Neutrophil (primary cell): Measurements from ENCODE around the gene HMX2.
"Not testable (repeated sequence)": the region's sequence is repeated elsewhere in the genome, so short reads cannot be mapped to it uniquely, and the experiment has no call there.

Experiments
- H3K27ac ChIP-seq: fragments of 200-600 bp; sonication (generic); 2 replicates; pipeline ENCODE4 v1.5.1; 2016; ENCODE audit warnings: mild to moderate bottlenecking, moderate library complexity
- H3K27me3 ChIP-seq: fragments of 200-600 bp; sonication (generic); 2 replicates; pipeline ENCODE4 v1.6.0; 2016; ENCODE audit warnings: mild to moderate bottlenecking
- H3K36me3 ChIP-seq: fragments of 200-600 bp; sonication (generic); 2 replicates; pipeline ENCODE4 v1.5.1; 2017
- H3K4me1 ChIP-seq, 2 experiments: fragments of 200-600 bp in 1 of 2; sonication (generic) in 1 of 2; 1 replicate in 1 of 2; 2 replicates in 1 of 2; pipeline versions ENCODE4 v1.5.1 to v1.6.1; 2013 to 2016; ENCODE audit warnings: low read depth in 1 of 2, low read length in 1 of 2, mild to moderate bottlenecking in 1 of 2, moderate library complexity in 1 of 2; ENCODE audit not compliant: control insufficient read depth in 1 of 2, insufficient read depth in 1 of 2
- H3K4me3 ChIP-seq, 2 experiments: fragments of 200-600 bp in 1 of 2; sonication (generic) in 1 of 2; 1 replicate in 1 of 2; 2 replicates in 1 of 2; pipeline ENCODE4 v1.5.1; 2013 to 2016; ENCODE audit warnings: low read depth in 1 of 2, low read length in 1 of 2, mild to moderate bottlenecking in 1 of 2, moderate library complexity in 1 of 2
- H3K9me3 ChIP-seq: fragments of 200-600 bp; sonication (generic); 2 replicates; pipeline ENCODE4 v1.5.1; 2016
- TF ChIP-seq, protein P1 (sequence below): fragments of 200-600 bp; sonication (generic); IDR thresholded peaks from 2 replicates; pipeline ENCODE4 v1.5.1; 2016; ENCODE audit warnings: antibody characterized with exemption

The HMX2 gene

DNA sequence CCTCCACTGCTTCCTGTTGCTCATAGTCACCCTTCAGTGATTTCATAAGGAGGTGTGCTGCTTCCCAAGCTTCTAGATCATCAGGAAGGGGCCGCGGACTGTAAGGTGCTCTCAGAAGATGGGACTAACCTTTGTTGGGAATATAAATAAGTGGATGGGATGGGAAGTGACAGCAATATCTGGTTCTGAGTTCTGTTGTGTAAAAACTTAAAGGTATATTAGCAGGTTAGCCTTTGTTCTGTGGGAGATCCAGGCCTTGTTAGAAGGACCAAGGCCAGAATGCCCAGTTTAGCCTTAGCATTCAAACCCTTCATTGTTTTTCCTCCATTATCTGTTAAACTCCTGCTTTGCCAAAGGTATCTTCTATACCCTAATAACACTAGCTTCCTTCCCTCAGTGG, 18.7 kb downstream of the HMX2 start:
- peaks cover 78% of the 10 kb centered on the region for H3K36me3 ChIP-seq
- H3K4me3 ChIP-seq, result no peak overlapping the region
- no peaks in the 10 kb centered on the region for H3K4me1 ChIP-seq
- no peak overlapping the region for H3K27ac ChIP-seq
- H3K9me3 ChIP-seq, result no peaks in the 10 kb centered on the region
- no peaks in the 10 kb centered on the region for H3K27me3 ChIP-seq
- TF ChIP-seq, protein P1, sequence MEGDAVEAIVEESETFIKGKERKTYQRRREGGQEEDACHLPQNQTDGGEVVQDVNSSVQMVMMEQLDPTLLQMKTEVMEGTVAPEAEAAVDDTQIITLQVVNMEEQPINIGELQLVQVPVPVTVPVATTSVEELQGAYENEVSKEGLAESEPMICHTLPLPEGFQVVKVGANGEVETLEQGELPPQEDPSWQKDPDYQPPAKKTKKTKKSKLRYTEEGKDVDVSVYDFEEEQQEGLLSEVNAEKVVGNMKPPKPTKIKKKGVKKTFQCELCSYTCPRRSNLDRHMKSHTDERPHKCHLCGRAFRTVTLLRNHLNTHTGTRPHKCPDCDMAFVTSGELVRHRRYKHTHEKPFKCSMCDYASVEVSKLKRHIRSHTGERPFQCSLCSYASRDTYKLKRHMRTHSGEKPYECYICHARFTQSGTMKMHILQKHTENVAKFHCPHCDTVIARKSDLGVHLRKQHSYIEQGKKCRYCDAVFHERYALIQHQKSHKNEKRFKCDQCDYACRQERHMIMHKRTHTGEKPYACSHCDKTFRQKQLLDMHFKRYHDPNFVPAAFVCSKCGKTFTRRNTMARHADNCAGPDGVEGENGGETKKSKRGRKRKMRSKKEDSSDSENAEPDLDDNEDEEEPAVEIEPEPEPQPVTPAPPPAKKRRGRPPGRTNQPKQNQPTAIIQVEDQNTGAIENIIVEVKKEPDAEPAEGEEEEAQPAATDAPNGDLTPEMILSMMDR, result no peak

DNA sequence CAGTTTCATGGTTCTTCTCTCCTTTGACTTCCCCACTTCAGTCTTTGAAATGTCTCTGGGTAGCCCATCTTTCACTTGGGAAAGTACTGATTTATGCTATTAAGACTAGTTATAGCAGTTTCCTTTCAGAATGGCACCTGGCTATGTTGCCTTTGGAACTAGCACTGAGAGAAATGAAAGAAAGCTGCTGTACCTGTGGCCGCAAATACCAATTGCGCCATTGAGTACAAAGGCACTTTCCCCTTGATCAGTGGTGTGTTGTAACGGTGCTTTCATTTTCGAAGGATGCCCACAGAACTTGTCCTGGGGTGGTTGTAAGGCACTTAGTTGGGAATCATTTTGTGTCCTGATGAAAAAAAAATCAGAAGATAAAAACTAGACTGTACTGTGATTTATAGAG, 23.0 kb downstream of the HMX2 start:
- TF ChIP-seq, protein P1, result no peak
- Histone ChIP-seq H3K4me1 (no peaks in the 10 kb centered on the region), H3K4me3 (no peak overlapping the region), H3K27ac (no peak overlapping the region), H3K9me3 (no peaks in the 10 kb centered on the region), H3K36me3 (peaks cover 51% of the 10 kb centered on the region), H3K27me3 (no peaks in the 10 kb centered on the region)

DNA sequence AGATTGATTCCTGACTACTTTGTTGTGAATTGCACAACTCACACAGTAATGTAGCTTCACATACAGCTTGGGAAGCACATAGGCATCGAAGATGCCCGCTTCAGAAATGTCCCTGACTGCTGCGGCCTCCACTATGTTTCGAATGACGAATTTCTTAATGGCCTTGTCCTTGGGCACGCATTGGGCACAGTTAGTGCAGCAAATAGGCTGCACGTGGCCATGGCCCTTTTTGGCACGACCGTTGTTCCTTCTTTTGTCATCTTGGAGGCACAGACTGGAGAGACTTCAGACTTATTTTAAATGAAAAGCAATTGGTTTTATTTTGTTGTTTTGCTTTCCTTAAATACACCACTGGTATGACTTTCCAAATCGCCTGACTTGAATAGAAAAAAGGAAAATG, 23.7 kb downstream of the HMX2 start:
- not testable (repeated sequence) for H3K4me1 ChIP-seq, H3K27ac ChIP-seq, H3K4me3 ChIP-seq, H3K27me3 ChIP-seq, H3K9me3 ChIP-seq
- H3K36me3 ChIP-seq, result peaks cover 49% of the 10 kb centered on the region

DNA sequence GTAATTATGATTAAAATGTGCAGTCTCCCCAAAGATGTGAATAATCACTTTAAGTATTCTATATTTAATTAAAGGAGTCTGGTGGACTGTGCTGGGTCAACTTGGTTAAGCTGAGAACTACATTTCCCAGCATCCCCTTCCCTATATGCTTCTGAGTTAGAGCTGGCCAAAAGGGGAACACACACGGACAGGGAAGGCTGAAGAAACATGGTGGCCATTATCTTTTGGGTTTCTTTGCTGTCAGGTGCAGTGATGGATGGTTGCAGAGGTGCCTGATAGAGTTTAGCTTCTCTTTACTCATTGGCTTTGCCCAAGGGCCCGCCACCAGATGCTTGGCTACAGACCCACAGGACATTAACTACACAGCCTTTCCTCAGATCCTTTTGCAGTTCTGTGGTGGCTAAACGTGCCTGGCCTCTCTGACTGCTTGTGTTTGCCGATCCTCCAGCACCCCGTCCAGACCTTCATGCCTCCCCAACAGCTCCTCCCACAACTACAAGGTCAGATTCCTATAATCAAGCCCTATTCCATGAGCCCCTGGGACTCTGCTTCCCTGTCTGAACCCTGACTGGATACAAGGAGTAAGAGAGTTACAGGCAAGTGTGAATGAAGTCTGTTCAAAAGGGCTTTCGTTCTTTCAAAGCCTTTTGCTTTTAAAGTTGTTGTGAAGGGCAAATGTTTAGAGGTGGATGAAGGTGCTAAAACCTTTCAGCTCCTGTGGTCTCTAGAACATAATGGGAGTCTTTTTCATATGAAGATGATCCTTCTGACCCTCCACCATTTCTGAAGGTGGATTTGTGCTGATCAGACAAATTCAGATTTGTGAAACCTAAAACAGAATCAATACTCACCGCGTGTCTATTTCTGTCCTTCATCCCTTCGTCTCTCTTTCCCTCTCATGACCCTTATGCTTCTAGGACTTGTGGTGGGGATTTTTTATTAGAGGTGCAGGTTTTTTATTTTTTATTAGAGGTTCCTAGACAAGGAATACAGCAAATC, 27.8 kb downstream of the HMX2 start:
- H3K4me3 ChIP-seq, result no peak overlapping the region
- no peak overlapping the region for H3K27ac ChIP-seq
- no peaks in the 10 kb centered on the region for H3K27me3 ChIP-seq
- no peaks in the 10 kb centered on the region for H3K9me3 ChIP-seq
- H3K36me3 ChIP-seq, result peaks cover 17% of the 10 kb centered on the region
- H3K4me1 ChIP-seq, result no peaks in the 10 kb centered on the region
- TF ChIP-seq, protein P1, result no peak

DNA sequence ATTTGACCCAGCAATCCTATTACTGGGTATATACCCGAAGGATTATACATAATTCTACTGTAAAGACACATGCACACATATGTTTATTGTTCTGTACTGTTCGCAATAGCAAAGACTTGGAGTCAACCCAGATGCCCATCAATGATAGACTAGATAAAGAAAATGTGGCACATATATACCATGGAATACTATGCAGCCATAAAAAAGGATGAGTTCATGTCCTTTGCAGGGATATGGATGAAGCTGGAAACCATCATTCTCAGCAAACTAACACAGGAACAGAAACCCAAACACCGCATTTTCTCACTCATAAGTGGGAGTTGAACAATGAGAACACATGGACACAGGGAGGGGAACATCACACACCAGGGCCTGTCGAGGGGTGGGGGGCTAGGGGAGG, 30.5 kb downstream of the HMX2 start:
- H3K9me3 ChIP-seq, H3K27ac ChIP-seq, H3K4me1 ChIP-seq, H3K27me3 ChIP-seq, H3K4me3 ChIP-seq: not testable (repeated sequence)
- H3K36me3 ChIP-seq, result peaks cover 11% of the 10 kb centered on the region

DNA sequence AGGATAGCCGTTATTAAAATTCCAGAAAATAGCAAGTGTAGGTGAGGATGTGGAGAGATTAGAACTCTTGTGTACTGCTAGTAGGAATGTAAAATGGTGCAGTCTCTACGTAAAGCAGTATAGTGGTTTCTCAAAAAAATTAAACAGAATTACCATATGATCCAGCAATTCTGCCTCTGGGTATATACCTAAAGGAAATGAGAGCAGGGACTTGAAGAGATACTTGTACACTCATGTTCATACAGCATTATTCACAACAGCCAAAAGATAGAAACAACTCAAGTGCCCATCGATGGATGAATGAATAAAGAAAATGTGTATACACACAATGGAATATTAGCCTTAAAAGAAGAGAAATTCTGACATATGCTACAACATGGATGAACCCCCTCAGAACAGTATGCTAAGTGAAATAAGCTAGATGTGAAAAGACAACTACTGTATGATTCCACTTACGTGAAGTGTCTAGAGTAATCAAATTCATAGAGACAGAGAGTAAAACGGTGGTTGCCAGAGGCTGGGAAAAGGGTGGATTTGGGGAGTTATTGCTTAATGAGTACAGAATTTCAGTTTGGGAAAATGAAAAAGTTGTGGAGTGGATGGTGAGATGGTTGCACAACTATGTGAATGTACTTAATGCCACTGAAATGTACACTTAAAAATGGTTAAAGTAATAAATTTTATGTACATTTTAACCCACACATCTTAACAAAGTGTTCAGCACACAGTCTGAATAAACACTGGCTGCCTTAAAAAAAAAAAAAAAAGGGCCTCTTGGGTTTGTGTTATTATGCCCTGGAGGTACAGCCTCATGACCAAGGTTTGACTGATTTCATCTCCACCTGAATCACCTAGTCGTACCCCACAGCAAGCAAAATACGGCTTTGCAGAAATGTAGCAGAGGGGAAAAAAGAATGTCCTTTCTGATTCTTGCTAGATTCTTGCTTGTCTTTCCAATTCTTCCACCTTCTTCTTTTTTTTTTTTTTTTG, 32.5 kb downstream of the HMX2 start:
- H3K36me3 ChIP-seq, result peaks cover 5% of the 10 kb centered on the region
- peaks cover 13% of the 10 kb centered on the region for H3K9me3 ChIP-seq
- no peaks in the 10 kb centered on the region for H3K4me1 ChIP-seq
- H3K27me3 ChIP-seq, result no peaks in the 10 kb centered on the region
- H3K4me3 ChIP-seq, result no peak overlapping the region
- TF ChIP-seq, protein P1, result no peak
- H3K27ac ChIP-seq, result no peak overlapping the region
